Activated gamma-delta T cell treated with anti-CD3 and anti-CD28 coated beads, Interleukin-2, amount 50 U/mL, for 16 hours (primary cell): ENCODE measurements around the gene SLC19A2.
A peak's percentile ranks its signal among the peaks of the same experiment; 100 is the strongest.

Source experiments
- DNase-seq: peaks from one replicate; pipeline ENCODE4 v3.0.0-alpha.2; 2020; ENCODE audit warnings: low read depth

The SLC19A2 gene

GRCh38 chr1:169474302-169474995 is 11.3 kb downstream of the SLC19A2 start:
- no peak for DNase-seq

- no peak for DNase-seq
These were observed 12.4 kb downstream of the SLC19A2 start for GRCh38 chr1:169473347-169473746.

GRCh38 chr1:169472738-169473137 is 13.0 kb downstream of the SLC19A2 start:
- DNase-seq: no peak

GRCh38 chr1:169468982-169469381 is 16.8 kb downstream of the SLC19A2 start:
- no peak for DNase-seq

GRCh38 chr1:169466259-169467230 is 19.2 kb downstream of the SLC19A2 start:
- DNase-seq: no peak

DNA sequence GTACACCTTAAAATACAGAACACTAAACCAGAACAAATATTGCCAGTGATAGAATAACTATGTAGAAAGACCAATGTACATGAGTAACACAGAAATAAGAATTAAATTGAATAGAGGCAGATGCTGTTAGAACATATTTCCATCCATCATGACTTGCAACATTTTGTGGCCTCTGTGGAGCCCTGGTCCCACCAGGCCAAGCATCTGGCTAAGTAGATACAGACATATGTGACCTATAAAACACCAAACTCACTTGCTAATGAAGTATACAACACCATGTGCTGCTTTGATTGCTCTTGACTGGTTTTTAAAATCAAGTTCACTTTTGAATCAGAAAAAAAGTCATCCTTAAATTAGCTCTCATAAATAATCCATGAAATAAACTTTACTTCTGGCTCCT is 20.5 kb downstream of the SLC19A2 start:
- DNase-seq: no peak

DNA sequence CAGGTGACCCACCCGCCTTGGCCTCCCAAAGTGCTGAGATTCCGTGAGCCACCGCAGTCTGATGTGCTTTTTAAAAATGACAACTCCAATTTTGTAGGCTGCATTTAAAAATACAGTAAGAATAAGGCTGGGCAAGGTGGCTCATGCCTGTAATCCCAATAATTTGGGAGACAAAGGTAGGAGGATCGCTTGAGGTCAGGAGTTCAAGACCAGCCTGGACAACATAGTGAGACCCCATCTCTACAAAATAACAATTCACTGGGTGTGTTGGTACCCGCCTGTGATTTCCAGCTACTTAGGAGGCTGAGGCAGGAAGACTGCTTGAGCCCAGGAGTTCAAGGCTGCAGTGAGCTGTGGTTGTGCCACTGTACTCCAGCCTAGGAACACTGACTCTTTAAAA is 23.4 kb downstream of the SLC19A2 start:
- DNase-seq: no peak

DNA sequence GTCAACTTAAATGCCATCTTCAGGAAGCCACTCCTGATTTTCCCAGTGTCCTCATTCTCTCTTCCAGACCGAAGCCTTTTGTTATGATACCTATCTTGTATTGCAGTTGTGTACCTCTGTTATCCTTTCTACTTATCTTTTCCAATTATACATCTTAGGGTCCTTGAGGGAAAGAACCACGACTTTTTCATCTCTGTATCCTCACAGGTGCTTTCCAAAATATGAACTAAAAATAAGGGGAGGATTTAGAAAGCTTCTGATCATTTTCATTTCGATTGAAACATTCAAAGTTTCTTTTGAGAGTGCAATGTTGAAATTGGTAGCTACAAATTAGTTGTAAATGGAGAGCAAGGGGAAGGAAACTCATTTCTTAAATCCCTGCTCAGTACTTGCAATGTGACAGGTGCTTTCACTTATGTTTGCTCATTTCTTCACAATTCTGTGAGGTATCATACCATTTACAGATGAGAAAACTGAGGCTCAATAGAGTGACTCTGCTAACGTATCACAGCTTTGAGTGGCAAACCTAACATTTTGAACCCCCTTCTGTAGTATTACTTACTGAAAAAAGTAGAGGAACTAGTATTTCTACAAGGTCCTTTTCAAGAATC is 24.2 kb downstream of the SLC19A2 start:
- DNase-seq: no peak

- DNase-seq: no peak
These were observed 25.4 kb downstream of the SLC19A2 start for GRCh38 chr1:169460191-169460833.

GRCh38 chr1:169457443-169457842 is 28.3 kb downstream of the SLC19A2 start:
- no peak for DNase-seq

GRCh38 chr1:169456029-169456428 is 29.7 kb downstream of the SLC19A2 start:
- DNase-seq: no peak

DNA sequence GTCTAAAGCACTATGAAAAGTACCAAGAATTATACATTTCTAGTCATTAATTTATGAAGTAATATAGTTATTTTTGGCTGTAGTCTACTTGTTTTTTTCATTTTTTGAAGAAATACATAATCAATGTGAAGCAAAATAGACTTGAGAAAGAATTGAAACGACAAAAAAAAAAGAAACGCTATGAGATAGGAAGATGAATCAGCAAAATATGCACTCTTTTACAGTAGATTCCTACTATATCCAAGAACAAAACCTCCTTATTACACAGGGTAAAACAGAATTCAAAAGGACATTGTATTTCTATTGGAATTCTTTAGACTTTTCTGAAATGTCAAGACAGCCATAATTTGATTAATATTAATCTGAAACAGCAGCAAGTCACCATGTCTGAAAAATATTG is 32.8 kb downstream of the SLC19A2 start:
- no peak for DNase-seq

- no peak for DNase-seq
These were observed 34.4 kb downstream of the SLC19A2 start for GRCh38 chr1:169451218-169451824.

DNA sequence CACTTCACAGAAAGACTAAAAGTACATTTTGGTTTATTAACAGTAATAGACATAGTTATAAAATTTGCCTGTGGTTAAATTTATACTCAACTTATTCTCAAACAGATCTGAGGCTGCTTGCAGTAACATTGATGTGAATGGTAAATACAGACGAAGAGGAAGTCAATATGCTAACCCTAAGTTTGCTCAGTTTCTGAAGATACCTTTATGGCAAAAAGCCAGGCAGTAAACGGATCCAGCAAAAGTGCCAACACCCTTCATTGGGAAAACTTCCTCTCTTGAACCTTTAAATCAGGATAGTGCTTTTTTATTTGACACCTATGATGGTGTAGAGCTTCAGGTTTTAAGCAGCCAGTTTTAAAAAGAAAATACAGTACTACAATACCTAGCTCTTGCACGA is 41.8 kb downstream of the SLC19A2 start:
- no peak for DNase-seq

GRCh38 chr1:169427081-169427641 is 58.6 kb downstream of the SLC19A2 start, which contains the start of gene CCDC181:
TSS of gene CCDC181 (minus strand) at chr1:169427474. CDS start at chr1:169424927, 2,547 bp downstream.
- DNase-seq: peak; percentile 26

DNA sequence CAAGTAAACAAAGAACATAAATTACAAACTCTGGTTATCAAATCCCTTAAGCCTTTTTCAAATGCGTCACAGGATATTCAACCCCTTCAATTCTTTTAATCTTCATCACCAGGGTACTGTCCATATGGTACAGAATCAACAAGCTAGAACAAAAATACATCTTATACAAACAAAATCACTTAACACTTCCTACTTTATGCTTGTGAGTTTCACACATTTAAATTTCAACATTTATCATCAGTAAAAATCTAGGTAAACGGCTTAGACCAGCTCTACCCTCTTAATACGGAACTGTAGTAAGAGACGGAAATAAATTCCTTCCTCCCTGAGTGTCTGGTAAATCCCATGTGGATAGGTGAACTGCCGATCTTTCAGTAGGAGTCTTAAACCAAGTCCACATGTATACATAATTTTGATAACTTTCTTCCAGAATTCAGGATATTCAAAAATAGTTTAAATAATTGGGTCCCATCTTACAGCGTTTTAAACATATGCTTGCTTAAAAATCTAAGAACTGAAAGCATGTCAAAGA is 59.5 kb downstream of the SLC19A2 start:
- no peak for DNase-seq

GRCh38 chr1:169421309-169421708 is 64.4 kb downstream of the SLC19A2 start:
- no peak for DNase-seq

- DNase-seq: no peak
These were observed 70.8 kb downstream of the SLC19A2 start for GRCh38 chr1:169414952-169415351.
